Subcutaneous abdominal adipose tissue (tissue), 5 donors: ENCODE data around the gene PRDM16.
A peak's percentile ranks its signal among the peaks of the same experiment; 100 is the strongest.

ENCODE experiments used
- H3K27ac ChIP-seq: one replicate; pipeline ENCODE4 v1.7.0; 2013; ENCODE audit warnings: low read depth, mild to moderate bottlenecking, inconsistent platforms, low read length, moderate library complexity
- H3K27me3 ChIP-seq, 5 donors: one replicate each; pipeline ENCODE4 v1.7.0; 2013; ENCODE audit warnings: low read length in 5 of 5, inconsistent platforms in 1 of 5; ENCODE audit not compliant: control insufficient read depth in 5 of 5, insufficient read depth in 4 of 5
- H3K36me3 ChIP-seq, 5 donors: one replicate each; pipeline ENCODE4 v1.7.0; 2013; ENCODE audit warnings: low read length in 5 of 5; ENCODE audit not compliant: control insufficient read depth in 5 of 5, insufficient read depth in 5 of 5
- H3K4me1 ChIP-seq, 5 donors: one replicate each; pipeline ENCODE4 v1.7.0; 2013; ENCODE audit warnings: low read length in 5 of 5, mild to moderate bottlenecking in 3 of 5, moderate library complexity in 1 of 5; ENCODE audit not compliant: control insufficient read depth in 5 of 5, insufficient read depth in 5 of 5
- H3K4me3 ChIP-seq, 5 donors: one replicate each; pipeline ENCODE4 v1.7.0; 2013; ENCODE audit warnings: low read length in 5 of 5, low read depth in 1 of 5
- H3K9ac ChIP-seq, 5 donors: one replicate each; pipeline ENCODE4 v1.7.0; 2013; ENCODE audit warnings: low read length in 5 of 5, mild to moderate bottlenecking in 4 of 5, moderate library complexity in 3 of 5
- H3K9me3 ChIP-seq, 5 donors: one replicate each; pipeline ENCODE4 v1.7.0; 2013; ENCODE audit warnings: low read length in 5 of 5; ENCODE audit not compliant: control insufficient read depth in 5 of 5
- donor health status: healthy.
- donor health status: healthy.
- donor health status: healthy.
- donor health status: healthy.
- donor health status: healthy.

PRDM16 gene

DNA sequence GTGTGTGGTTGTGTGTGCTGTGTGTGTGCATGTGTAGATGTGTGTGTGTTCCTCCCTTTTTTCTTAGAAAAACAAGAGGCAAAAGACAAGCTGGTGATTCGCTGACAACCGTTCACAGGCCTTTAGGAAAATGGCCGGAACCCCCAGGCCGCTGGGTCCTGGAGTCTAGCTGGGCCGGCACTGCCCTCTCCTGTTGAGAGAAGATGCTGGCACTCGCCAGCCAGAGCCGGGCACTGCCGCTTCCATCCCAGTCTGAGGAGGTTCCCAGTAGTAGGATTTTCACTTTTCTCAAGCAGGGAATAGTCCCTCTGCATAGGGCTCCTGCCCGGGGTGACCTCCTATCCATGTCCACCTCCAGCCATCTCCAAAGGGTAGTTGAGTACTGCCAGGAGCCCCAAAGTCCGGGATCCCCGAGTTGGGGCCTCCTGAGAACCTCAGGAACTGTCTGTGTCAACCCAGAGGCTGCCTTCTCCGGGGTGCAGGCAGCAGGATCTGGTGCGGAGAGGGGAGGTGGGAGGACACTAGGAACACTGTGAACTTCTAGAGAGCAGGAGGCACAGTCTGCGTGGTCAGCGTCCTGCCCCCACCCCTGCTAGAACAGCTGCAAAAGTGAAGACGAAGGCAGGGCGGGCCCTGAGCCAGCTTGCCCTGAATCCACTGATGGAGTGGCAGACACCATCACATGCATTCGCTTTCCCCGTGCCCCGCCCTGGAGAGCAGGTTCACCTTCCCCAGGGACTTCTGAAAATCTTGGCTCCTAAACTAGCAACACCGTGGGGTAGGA lies 341.3 kb downstream of the PRDM16 start:
- Histone ChIP-seq H3K27ac (no peak overlapping the region), H3K27me3 (peaks cover 6 to 23% (median 14%) of the 10 kb centered on the region in 5 donors), H3K4me1 (peaks cover 0 to 16% (median 5%) of the 10 kb centered on the region in 5 donors), H3K9me3 (no peaks in the 10 kb centered on the region), H3K4me3 (no peak overlapping the region), H3K36me3 (no peaks in the 10 kb centered on the region), H3K9ac (no peak overlapping the region)

GRCh38 chr1:3411806-3412205 lies 342.8 kb downstream of the PRDM16 start:
- Histone ChIP-seq H3K4me3 (no peak overlapping the region), H3K36me3 (no peaks in the 10 kb centered on the region), H3K27ac (no peak overlapping the region), H3K27me3 (peaks cover 10 to 23% (median 15%) of the 10 kb centered on the region in 5 donors), H3K4me1 (peaks cover 0 to 27% (median 5%) of the 10 kb centered on the region in 5 donors), H3K9me3 (peaks cover 0 to 7% (median 6%) of the 10 kb centered on the region in 5 donors), H3K9ac (no peak overlapping the region)

DNA sequence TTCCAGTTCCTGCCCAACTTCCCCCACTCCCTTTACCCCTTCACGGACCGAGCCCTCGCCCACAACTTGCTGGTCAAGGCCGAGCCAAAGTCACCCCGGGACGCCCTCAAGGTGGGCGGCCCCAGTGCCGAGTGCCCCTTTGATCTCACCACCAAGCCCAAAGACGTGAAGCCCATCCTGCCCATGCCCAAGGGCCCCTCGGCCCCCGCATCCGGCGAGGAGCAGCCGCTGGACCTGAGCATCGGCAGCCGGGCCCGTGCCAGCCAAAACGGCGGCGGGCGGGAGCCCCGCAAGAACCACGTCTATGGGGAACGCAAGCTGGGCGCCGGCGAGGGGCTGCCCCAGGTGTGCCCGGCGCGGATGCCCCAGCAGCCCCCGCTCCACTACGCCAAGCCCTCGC lies 343.4 kb downstream of the PRDM16 start:
- Histone ChIP-seq H3K27me3 (peaks cover 10 to 23% (median 17%) of the 10 kb centered on the region in 5 donors), H3K9ac (no peak overlapping the region), H3K4me1 (peaks cover 0 to 27% (median 5%) of the 10 kb centered on the region in 5 donors), H3K27ac (no peak overlapping the region), H3K36me3 (no peaks in the 10 kb centered on the region), H3K9me3 (peaks cover 0 to 13% (median 10%) of the 10 kb centered on the region in 5 donors), H3K4me3 (no peak overlapping the region)

GRCh38 chr1:3413975-3414710 lies 345.1 kb downstream of the PRDM16 start:
- Histone ChIP-seq H3K4me1 (peaks cover 0 to 27% (median 5%) of the 10 kb centered on the region in 5 donors), H3K36me3 (no peaks in the 10 kb centered on the region), H3K9ac (no peak overlapping the region), H3K4me3 (no peak overlapping the region), H3K27ac (no peak overlapping the region), H3K9me3 (peaks cover 0 to 14% (median 11%) of the 10 kb centered on the region in 5 donors), H3K27me3 (peaks cover 21 to 29% (median 22%) of the 10 kb centered on the region in 5 donors)

GRCh38 chr1:3415260-3416090 lies 346.5 kb downstream of the PRDM16 start:
- Histone ChIP-seq H3K9me3 (peaks cover 0 to 14% (median 11%) of the 10 kb centered on the region in 5 donors), H3K9ac (no peak overlapping the region), H3K27ac (no peak overlapping the region), H3K4me1 (peaks cover 0 to 28% (median 7%) of the 10 kb centered on the region in 5 donors), H3K4me3 (peak overlapping the region in 1 of 5 donors; percentile 17), H3K36me3 (no peaks in the 10 kb centered on the region), H3K27me3 (peaks cover 22 to 30% (median 24%) of the 10 kb centered on the region in 5 donors)

GRCh38 chr1:3417082-3417739 lies 348.2 kb downstream of the PRDM16 start:
- Histone ChIP-seq H3K36me3 (no peaks in the 10 kb centered on the region), H3K4me3 (peak overlapping the region in 1 of 5 donors; percentile 36), H3K9me3 (peaks cover 0 to 14% (median 11%) of the 10 kb centered on the region in 5 donors), H3K9ac (no peak overlapping the region), H3K4me1 (peaks cover 0 to 26% (median 7%) of the 10 kb centered on the region in 5 donors), H3K27me3 (peaks cover 18 to 30% (median 24%) of the 10 kb centered on the region in 5 donors), H3K27ac (no peak overlapping the region)

DNA sequence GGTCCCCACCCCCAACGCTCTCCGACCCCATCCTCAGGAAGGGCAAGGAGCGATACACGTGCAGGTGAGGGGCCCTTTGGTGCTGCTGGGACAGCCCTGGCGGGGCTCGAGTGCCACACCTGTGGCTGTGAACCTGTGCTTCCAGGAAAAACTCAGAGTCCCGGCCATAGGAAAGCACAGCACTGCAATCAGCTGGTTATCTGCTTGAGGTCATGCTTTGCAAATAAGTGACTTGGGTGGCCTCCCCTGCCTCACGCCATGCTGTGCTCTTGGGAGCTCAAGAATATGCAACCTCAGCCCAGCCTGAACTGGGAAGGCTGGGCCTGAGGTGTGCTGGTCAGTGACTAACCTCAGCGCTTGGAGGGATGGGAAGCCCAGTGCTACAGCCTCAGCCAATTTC lies 348.9 kb downstream of the PRDM16 start:
- H3K4me1 ChIP-seq = peaks cover 0 to 26% (median 7%) of the 10 kb centered on the region in 5 donors
- H3K4me3 ChIP-seq = no peak overlapping the region
- peaks cover 18 to 29% (median 25%) of the 10 kb centered on the region in 5 donors for H3K27me3 ChIP-seq
- no peaks in the 10 kb centered on the region for H3K36me3 ChIP-seq
- no peak overlapping the region for H3K27ac ChIP-seq
- peaks cover 0 to 14% (median 11%) of the 10 kb centered on the region in 5 donors for H3K9me3 ChIP-seq
- H3K9ac ChIP-seq = no peak overlapping the region

- Histone ChIP-seq H3K27ac (no peak overlapping the region), H3K4me3 (no peak overlapping the region), H3K27me3 (peaks cover 13 to 27% (median 25%) of the 10 kb centered on the region in 5 donors), H3K9me3 (peaks cover 0 to 14% (median 11%) of the 10 kb centered on the region in 5 donors), H3K4me1 (peaks cover 0 to 33% (median 7%) of the 10 kb centered on the region in 5 donors), H3K36me3 (no peaks in the 10 kb centered on the region), H3K9ac (no peak overlapping the region)
Measured at GRCh38 chr1:3418600-3418999, 349.6 kb downstream of the PRDM16 start.
